ENCODE data around the gene ETFRF1.

The ETFRF1 gene

GRCh38 chr12:25195056-25195971 is at the start of gene ETFRF1, which contains the start of gene DNAI7:
ETFRF1 (plus strand) TSS chr12:25195237; CDS start chr12:25203957, 8,720 bp downstream.
DNAI7 (minus strand) TSS chr12:25195160; CDS start chr12:25195078, 82 bp downstream.
- peak; percentile 98 for DNase-seq (ENCODE audit: low spot score)

DNA sequence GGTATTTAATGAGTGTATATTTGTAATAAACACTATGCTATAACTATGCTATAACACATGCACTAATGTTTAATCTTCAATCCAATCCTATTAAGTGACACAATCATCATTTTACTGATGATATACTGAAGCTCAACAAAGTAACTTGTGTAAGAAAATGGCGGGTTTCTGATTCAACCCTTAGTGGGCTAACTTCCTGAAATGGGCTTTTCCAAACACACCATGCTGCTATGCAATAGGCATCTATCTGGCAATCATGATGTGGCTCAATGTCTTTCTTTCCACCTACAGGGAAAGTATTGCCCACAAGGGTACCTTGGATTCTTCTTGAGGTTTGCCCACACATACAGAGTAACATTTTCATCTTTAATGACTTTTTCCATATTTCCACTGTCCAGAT is 48.4 kb upstream of the ETFRF1 start:
- DNase-seq (ENCODE audit: low spot score) = no peak

GRCh38 chr12:25151476-25151875 is 43.6 kb upstream of the ETFRF1 start:
- DNase-seq (ENCODE audit: low spot score) = peak; percentile 87

DNA sequence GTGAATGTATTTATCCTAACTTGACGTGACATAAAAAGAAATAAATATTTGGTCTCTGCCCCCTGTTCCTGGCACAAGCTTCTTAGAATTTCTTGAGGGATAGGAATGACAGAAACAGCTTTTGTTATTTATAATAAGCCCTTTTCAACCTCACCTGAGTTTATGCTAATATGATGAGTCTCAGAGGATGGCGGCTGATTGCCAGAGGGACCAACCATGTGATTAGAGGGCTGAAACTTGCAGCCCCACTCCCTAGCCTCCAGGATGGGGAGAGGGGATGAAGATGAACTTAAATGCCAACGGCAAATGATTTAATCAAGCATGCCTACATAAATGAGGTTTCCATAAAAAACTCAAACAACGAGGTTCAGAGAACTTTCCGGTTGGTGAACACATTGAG is 43.0 kb upstream of the ETFRF1 start:
- no peak for DNase-seq (ENCODE audit: low spot score)

- DNase-seq (ENCODE audit: low spot score) = peak; percentile 45
Measured at GRCh38 chr12:25155022-25155576, 39.9 kb upstream of the ETFRF1 start.

GRCh38 chr12:25156061-25156460 is 39.0 kb upstream of the ETFRF1 start:
- DNase-seq (ENCODE audit: low spot score) = no peak

GRCh38 chr12:25162866-25163265 is 32.2 kb upstream of the ETFRF1 start:
- no peak for DNase-seq (ENCODE audit: low spot score)

- no peak for DNase-seq (ENCODE audit: low spot score)
Measured at GRCh38 chr12:25182765-25183164, 12.3 kb upstream of the ETFRF1 start.

GRCh38 chr12:25184132-25184531 is 10.9 kb upstream of the ETFRF1 start:
- no peak for DNase-seq (ENCODE audit: low spot score)

GRCh38 chr12:25186038-25186787 is 8.8 kb upstream of the ETFRF1 start:
- DNase-seq (ENCODE audit: low spot score) = no peak

DNA sequence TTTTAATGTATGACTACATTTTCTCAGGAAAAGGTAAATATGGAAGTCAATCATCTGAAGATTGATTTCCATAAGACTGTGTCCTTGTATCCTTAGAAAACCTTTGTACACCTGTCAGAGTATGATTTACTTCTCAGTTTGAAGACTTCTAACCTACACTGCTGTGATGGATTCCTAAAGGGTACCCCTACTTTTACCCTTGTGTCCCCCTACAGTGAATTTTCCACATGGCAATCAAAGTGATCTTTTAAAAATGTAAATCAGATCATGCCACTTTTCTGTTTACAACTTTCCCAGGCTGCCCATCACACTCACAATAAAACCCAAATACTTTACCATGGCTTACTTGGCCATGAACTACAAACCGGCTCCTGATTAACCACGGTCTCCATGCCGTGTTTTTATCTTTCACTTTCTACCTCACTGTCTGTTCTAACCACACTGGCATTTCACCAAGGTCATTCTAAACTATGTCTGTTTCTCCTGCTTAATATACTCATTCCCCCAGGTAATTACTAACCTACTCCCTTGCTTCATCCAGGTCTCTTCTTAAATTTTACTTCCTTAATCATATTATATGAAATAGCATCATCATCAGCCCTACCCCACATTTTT is 8.1 kb upstream of the ETFRF1 start:
- DNase-seq (ENCODE audit: low spot score) = no peak

DNA sequence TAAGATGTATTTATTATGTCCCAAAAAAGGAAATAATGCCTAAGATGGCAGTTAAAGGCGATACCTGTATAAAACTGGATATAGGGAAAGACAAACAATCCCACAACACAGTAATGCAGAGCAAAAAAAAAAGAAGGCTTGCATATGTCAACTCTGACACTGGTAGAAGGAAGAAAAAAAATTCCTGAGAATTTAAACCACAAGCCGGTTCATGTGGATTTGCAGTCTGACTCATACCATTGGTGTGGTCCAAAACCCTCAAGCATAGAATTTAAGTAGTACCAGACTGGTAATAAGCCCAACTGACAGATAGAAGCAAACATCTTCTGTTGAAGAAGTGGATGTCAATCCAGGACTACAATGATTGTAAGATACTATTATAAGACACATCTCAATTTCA is 7.3 kb upstream of the ETFRF1 start:
- no peak for DNase-seq (ENCODE audit: low spot score)

GRCh38 chr12:25189656-25190055 is 5.4 kb upstream of the ETFRF1 start:
- no peak for DNase-seq (ENCODE audit: low spot score)

DNA sequence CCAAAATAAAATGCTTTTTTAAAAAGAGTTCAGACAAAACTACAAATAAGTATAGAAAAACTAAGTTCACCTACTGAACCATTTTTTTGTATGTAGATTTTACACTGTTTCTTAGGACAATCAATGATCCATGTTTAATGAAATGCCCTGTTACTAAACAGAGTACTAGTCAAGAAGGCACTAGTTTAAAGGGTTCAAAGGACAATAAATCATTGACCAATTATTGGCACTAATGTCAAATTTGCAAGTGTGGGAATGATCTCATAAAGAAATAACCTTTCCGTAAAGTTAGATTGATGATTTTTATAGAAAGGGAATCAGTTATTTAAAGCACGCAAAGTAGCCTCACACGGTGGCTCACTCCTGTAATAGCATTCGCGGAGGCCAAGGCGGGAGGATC is 4.2 kb upstream of the ETFRF1 start:
- no peak for DNase-seq (ENCODE audit: low spot score)

GRCh38 chr12:25194214-25194613 is 823 bp upstream of the ETFRF1 start:
- no peak for DNase-seq (ENCODE audit: low spot score)

GRCh38 chr12:25194722-25195055 is 348 bp upstream of the ETFRF1 start:
- no peak for DNase-seq (ENCODE audit: low spot score)

DNA sequence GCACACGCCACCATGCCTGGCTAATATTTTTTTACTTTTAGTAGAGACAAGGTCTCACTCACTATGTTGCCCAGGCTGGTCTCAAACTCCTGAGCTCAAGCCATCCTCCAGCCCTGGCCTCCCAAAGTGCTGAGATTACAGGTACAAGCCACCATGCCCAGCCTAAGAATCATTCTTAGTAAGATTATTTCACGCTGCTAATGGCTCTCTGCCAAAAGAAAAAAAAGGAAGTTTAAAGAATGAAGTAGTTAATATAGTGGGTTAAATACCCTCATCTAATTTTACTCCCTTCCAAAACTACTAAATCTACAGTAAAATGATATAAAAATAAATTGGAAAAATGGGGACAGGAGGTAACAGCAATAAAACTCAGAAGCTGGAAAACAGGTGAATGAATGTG is 2.6 kb downstream of the ETFRF1 start:
- no peak for DNase-seq (ENCODE audit: low spot score)

- DNase-seq (ENCODE audit: low spot score) = no peak
Measured at GRCh38 chr12:25200703-25201102, 5.7 kb downstream of the ETFRF1 start.

DNA sequence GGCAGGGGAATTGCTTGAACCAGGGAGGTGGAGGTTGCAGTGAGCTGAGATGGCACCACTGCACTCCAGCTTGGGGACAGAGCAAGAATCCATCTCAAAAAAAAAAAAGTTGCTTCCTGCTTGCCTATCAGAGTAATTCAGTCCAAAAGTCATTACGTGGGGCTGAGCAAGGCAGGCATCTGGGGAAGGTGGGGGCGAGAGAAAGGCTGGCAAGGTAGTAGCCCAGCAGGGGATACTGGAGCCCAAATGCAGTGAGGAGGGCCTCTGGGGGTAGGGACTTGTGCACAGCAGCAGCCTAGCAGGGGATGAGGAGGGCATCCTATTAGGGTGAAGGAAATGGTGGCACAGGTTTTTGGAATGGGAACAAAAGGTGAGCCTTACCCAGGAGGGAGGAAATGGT is 7.1 kb downstream of the ETFRF1 start:
- DNase-seq (ENCODE audit: low spot score) = no peak

- DNase-seq (ENCODE audit: low spot score) = no peak
Measured at GRCh38 chr12:25207411-25207810, 12.4 kb downstream of the ETFRF1 start.

DNA sequence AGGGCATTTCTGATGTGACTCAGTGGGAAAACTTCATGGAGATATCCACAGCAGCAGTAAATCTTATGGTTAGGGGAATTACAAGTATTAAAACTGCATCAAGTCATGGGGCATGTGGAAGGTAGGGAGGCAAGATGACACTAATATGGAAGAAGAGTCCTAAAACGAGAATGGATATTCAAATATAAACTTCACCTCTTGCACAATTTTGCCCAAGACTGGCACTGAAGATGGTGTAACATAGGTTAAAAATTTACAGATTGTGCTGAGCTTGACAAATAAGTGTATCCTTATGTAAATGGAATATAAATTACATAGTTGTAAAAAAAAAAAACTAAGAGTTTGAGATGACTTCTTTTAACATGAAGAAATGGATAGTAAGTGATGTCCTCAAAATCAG is 12.8 kb downstream of the ETFRF1 start:
- DNase-seq (ENCODE audit: low spot score) = no peak

GRCh38 chr12:25208554-25208953 is 13.5 kb downstream of the ETFRF1 start:
- DNase-seq (ENCODE audit: low spot score) = no peak

GRCh38 chr12:25213338-25213737 is 18.3 kb downstream of the ETFRF1 start:
- no peak for DNase-seq (ENCODE audit: low spot score)

Measured in RKO (cell line).